ENCODE results near the gene CCR1.
"Not testable (repeated sequence)": the region's sequence is repeated elsewhere in the genome, so short reads cannot be mapped to it uniquely, and the experiment has no call there.

The CCR1 gene

DNA sequence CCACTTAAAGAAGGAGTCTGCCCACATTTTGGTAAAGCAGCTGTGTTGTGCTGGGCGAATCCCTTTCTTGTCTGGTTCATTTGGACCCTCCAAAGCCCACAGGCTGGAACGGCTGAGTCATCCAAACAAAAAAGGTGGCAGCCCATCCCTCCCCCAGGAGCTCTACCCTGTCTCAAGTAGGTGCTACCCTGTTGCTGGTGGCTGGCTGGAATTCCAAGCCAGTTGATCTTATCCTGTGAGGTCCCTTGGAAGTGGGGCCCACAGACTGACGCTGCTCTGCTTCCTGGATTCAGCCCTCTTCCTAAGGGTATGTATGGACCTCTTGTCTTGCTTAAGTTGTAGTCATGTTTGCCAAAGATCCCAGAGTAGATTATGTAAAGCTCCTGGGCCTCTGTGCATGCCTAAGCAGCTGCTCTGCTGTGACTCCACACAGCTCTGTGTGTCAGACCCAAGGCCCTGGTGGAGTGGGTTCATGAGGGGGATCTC is 44.5 kb downstream of the CCR1 start:
- no peak for DNase-seq (ENCODE audit: low read depth)

DNA sequence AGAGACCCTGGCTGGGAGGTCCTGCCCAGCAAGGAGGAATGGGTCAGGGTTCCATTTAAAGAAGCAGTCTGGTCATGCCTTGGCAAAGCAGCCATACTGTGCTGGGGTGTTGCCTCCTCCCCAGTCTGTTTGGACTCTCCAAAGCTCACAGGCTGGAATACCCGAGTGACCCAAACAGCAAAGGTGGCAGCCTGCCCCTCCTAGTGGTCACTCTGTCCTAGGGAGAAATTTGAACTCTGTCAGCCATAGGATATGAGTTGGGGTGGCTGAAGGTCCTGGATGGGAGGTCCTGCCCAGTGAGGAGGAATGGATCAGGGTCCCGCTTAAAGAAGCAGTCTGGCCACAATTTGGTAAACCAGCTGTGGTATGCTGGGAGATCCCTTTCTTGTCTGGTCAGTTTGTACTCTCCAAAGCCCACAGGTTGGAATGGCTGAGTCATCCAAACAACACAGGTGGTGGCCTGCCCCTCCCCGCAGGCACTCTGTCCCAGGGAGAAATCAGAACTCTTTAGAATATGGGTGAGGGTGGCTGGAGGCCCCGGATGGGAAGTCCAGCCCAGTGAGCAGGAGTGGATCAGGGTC is 45.0 kb downstream of the CCR1 start:
- no peak for DNase-seq (ENCODE audit: low read depth)

DNA sequence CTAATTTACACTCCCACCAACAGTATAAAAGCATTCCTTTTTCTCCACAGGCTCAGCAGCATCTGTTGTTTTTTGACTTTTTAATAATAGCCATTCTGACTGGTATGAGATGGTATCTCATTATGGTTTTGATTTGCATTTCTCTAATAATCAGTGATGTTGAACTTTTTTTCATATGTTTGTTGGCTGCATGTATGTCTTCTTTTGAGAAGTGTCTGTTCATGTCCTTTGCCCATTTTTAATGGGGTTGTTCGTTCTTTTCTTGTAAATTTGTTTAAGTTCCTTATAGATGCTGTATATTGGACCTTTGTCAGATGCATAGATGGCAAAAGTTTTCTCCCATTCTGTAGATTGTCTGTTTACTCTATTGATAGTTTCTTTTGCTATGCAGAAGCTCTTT is 50.4 kb downstream of the CCR1 start:
- not testable (repeated sequence) for DNase-seq (ENCODE audit: low read depth)

DNA sequence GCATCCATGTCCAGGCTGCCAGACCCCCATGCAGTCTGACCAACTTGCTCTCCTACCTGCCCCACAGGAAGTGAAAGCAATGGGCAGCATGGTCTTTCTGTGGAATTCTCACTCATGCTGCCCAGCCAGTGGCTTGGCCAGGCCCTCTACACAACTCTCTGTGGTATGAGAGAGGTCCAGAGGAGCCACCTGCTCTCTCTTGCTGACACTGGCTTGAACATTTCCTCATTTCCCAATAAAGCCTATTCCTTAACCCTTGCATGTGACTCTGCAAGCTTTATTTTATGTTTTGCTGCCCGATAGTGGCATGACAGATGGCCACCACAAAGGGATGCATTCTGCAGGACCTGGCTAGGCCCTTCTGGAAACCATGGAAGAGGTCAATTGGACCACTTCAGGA is 53.8 kb downstream of the CCR1 start:
- DNase-seq (ENCODE audit: low read depth), result no peak
